HCT116 (cell line): ENCODE measurements around the gene USP43. TPM values are rescaled to one million over a fixed set of nuclear protein-coding genes. Genes with fewer than 3 reads are reported as not detected.

Experiments
- ATAC-seq: fragments of 200-7000 bp; cut with Tn5 transposase; 2 replicates; pipeline ENCODE4 v1.9.1; 2020; ENCODE audit warnings: mild to moderate bottlenecking, moderate library complexity
- BruUV-seq: library from RNA; stranded (reverse); fragments of 400-500 nt; replicated peaks from 2 replicates; lab custom pipeline; 2021; lab: Mats Ljungman, UMichigan
- CTCF ChIA-PET: fragments of 300-600 bp; sonication (Branson Sonifier 250); formaldehyde crosslinking; loops from one replicate; lab custom pipeline; 2021; ENCODE audit warnings: antibody characterized with exemption; lab: Charles Lee
- POLR2A ChIA-PET: fragments of 300-600, 350-600 bp; sonication (Branson Sonifier 250); formaldehyde crosslinking; loops from one replicate; lab custom pipeline; 2021; ENCODE audit warnings: antibody characterized with exemption; lab: Charles Lee
- RAD21 ChIA-PET, 2 experiments: fragments of 300-600 bp; sonication (Branson Sonifier 250); formaldehyde crosslinking; loops; one replicate each; lab custom pipeline; 2023; ENCODE audit warnings: low total read pairs in 2 of 2; ENCODE audit not compliant: uncharacterized antibody in 2 of 2, unreplicated experiment in 2 of 2, low non-redundant PET in 1 of 2; lab: Charles Lee
- DNase-seq: peaks from one replicate; pipeline ENCODE4 v3.0.0-alpha.2; 2010; ENCODE audit warnings: low read depth, low spot score
- H2AFZ ChIP-seq: fragments of 200-600 bp; shearing (Covaris generic), sonication (generic); 2 replicates; pipeline ENCODE4 v1.6.1; 2017; ENCODE audit warnings: low read depth, mixed run types, mixed read lengths, antibody characterized with exemption, low read length; ENCODE audit not compliant: poor library complexity, severe bottlenecking
- H3K27ac ChIP-seq: 2 replicates; pipeline ENCODE4 v1.5.1; 2012; ENCODE audit warnings: low read depth, low read length
- H3K27me3 ChIP-seq: fragments of 200-600 bp; sonication (generic); 2 replicates; pipeline ENCODE4 v1.6.1; 2016; ENCODE audit warnings: mixed run types, low read length, mixed read lengths; ENCODE audit not compliant: insufficient read depth
- H3K36me3 ChIP-seq, 2 experiments: fragments of 200-500 bp in 1 of 2; fragments of 200-600 bp in 1 of 2; sonication (Bioruptor generic) in 1 of 2; sonication (generic) in 1 of 2; 2 replicates each; pipeline versions ENCODE4 v1.5.1 to v1.6.1; 2014 to 2016; ENCODE audit warnings: low read length in 2 of 2, inconsistent platforms in 1 of 2, mixed read lengths in 1 of 2, mixed run types in 1 of 2; ENCODE audit not compliant: insufficient read depth in 2 of 2, control insufficient read depth in 1 of 2
- H3K4me1 ChIP-seq, 2 experiments: fragments of 200-600 bp in 1 of 2; sonication (generic) in 1 of 2; 2 replicates each; pipeline versions ENCODE4 v1.5.1 to v1.6.1; 2012 to 2017; ENCODE audit warnings: low read length in 2 of 2, inconsistent platforms in 1 of 2, mild to moderate bottlenecking in 1 of 2, mixed read lengths in 1 of 2, mixed run types in 1 of 2, moderate library complexity in 1 of 2; ENCODE audit not compliant: insufficient read depth in 2 of 2, control insufficient read depth in 1 of 2
- H3K4me2 ChIP-seq: fragments of 200-600 bp; sonication (generic); 2 replicates; pipeline ENCODE4 v1.6.1; 2017; ENCODE audit warnings: mixed run types, low read length, mixed read lengths
- H3K4me3 ChIP-seq, 2 experiments: fragments of 200-600 bp in 1 of 2; sonication (generic) in 1 of 2; replicated peaks in 1 of 2; 2 replicates each; pipeline ENCODE4 v1.5.1; 2011 to 2016; ENCODE audit warnings: low read length in 2 of 2, control low read depth in 1 of 2, low read depth in 1 of 2, mild to moderate bottlenecking in 1 of 2, mixed read lengths in 1 of 2, mixed run types in 1 of 2
- H3K79me2 ChIP-seq: fragments of 200-600 bp; sonication (generic); 2 replicates; pipeline ENCODE4 v1.6.1; 2017; ENCODE audit warnings: mild to moderate bottlenecking, mixed run types, low read length, moderate library complexity, mixed read lengths; ENCODE audit not compliant: insufficient read depth
- H3K9ac ChIP-seq: fragments of 200-600 bp; sonication (generic); 2 replicates; pipeline ENCODE4 v1.6.1; 2016; ENCODE audit warnings: low read length, mixed read lengths
- H3K9me2 ChIP-seq: fragments of 200-600 bp; sonication (generic), shearing (Covaris generic); 2 replicates; pipeline ENCODE4 v1.6.1; 2017; ENCODE audit warnings: mixed run types, mild to moderate bottlenecking, moderate library complexity; ENCODE audit not compliant: insufficient read depth
- H3K9me3 ChIP-seq, 2 experiments: fragments of 200-500 bp in 1 of 2; fragments of 200-600 bp in 1 of 2; sonication (Bioruptor generic) in 1 of 2; sonication (generic) in 1 of 2; 2 replicates each; pipeline ENCODE4 v1.6.1; 2014 to 2017; ENCODE audit warnings: low read length in 2 of 2, mixed read lengths in 2 of 2, inconsistent platforms in 1 of 2, low read depth in 1 of 2, mild to moderate bottlenecking in 1 of 2, mixed run types in 1 of 2, moderate library complexity in 1 of 2; ENCODE audit not compliant: control insufficient read depth in 1 of 2, insufficient read depth in 1 of 2
- H4K20me1 ChIP-seq: fragments of 200-600 bp; sonication (generic), shearing (Covaris generic); 2 replicates; pipeline ENCODE4 v1.6.1; 2017; ENCODE audit warnings: mixed run types, mild to moderate bottlenecking, moderate library complexity; ENCODE audit not compliant: insufficient read depth
- ATF3 ChIP-seq: IDR thresholded peaks from 2 replicates; pipeline ENCODE4 v1.6.1; 2012
- CEBPB ChIP-seq: IDR thresholded peaks from 2 replicates; pipeline ENCODE4 v1.6.1; 2012; ENCODE audit warnings: low read depth
- EZH2 ChIP-seq: fragments of 200-600 bp; sonication (generic); IDR thresholded peaks from 2 replicates; pipeline ENCODE4 v1.6.1; 2017; ENCODE audit warnings: antibody characterized with exemption, mixed run types
- EZH2phosphoT487 ChIP-seq: fragments of 200-600 bp; IDR thresholded peaks from 2 replicates; pipeline ENCODE4 v1.6.1; 2018; ENCODE audit warnings: antibody characterized with exemption, borderline replicate concordance
- POLR2AphosphoS5 ChIP-seq: IDR thresholded peaks from 2 replicates; pipeline ENCODE4 v1.6.1; 2011; ENCODE audit warnings: mild to moderate bottlenecking, low read depth, low read length, moderate library complexity
- SIN3A ChIP-seq: IDR thresholded peaks from 2 replicates; pipeline ENCODE4 v1.6.1; 2012; ENCODE audit warnings: low read depth
- intact Hi-C: fragments of 100-400 bp; cut with micrococcal nuclease; formaldehyde crosslinking; loops from 2 replicates; pipeline ENCODE4 v1.10.0; 2022
- total RNA-seq: library from RNA; stranded (reverse); gene quantifications from one replicate; pipeline ENCODE4 v1.2.1, GENCODE V29; 2021; ENCODE audit not compliant: unreplicated experiment
- TF ChIP-seq, protein P1 (sequence below), 3 experiments: fragments of 200-600 bp in 1 of 3; sonication (generic) in 1 of 3; IDR thresholded peaks in 2 of 3; conservative IDR thresholded peaks in 1 of 3; 2 replicates each; pipeline ENCODE4 v1.5.1; 2012 to 2017; ENCODE audit warnings: low read depth in 2 of 3, low read length in 2 of 3, antibody characterized with exemption in 1 of 3, borderline replicate concordance in 1 of 3, control low read depth in 1 of 3, mild to moderate bottlenecking in 1 of 3, mixed read lengths in 1 of 3, mixed run types in 1 of 3, moderate library complexity in 1 of 3; ENCODE audit not compliant: insufficient read depth in 1 of 3
- TF ChIP-seq, protein P2 (sequence below): IDR thresholded peaks from 2 replicates; pipeline ENCODE4 v1.6.1; 2012; ENCODE audit warnings: low read depth

Gene USP43
- total RNA-seq, 1 experiment from 2014 or later = 8.0 TPM

DNA sequence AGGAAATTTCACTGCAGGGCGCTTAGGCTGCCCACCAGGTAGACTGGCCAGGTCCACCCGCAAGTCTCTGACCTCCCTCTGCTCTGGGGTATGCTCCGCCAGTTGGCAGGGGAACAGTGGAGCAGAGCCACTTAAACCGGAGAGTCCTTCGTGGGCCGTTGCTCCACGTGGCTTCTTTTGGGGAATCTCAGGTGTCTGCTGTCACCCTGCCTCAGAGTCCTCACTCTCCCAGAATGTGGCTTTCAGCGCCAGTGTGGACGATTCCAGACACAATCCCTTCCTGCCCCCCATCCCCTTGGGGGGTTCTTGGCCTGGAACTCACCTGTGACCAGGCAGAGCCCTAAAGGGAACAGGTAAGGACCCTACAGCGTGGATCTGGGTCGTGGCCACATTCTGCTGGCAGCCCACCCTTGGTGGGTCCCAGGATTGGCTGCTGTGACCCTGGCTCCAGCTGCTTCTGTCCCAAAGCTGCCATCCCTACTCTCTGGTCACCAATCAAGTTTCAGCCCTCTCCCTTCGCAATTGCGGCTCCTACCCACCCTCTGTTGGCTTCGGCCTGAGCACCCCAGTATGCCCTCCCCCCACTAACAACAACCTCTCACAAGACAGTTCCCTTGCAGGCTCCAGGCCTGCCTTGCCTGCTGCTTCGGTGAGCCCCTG, 123.8 kb downstream of the USP43 start:
- Histone ChIP-seq H3K79me2 (no peaks in the 10 kb centered on the region), H3K36me3 (no peaks in the 10 kb centered on the region), H2AFZ (no peak overlapping the region), H4K20me1 (no peaks in the 10 kb centered on the region), H3K27me3 (peaks cover 6% of the 10 kb centered on the region; the same call in 1 of the 2 replicates), H3K4me2 (no peak overlapping the region), H3K4me3 (no peak overlapping the region), H3K4me1 (peaks cover 0 to 3% of the 10 kb centered on the region in 2 experiments; a peak in 1 of 4 replicates), H3K9me3 (no peaks in the 10 kb centered on the region), H3K27ac (no peak overlapping the region), H3K9me2 (no peaks in the 10 kb centered on the region), H3K9ac (no peak overlapping the region)
- BruUV-seq = no TSS peak
- CTCF ChIA-PET = interaction anchor here (0.6 to 1.3 kb wide), 17 partner anchors 10 to 192 kb away, joined by 3 to 30 read pairs (median 5); partner anchors contain the start of genes CFAP52, DHRS7C and STX8
- POLR2A ChIA-PET = interaction anchor here (0.9 kb wide), 1 partner anchor 19 kb away, joined by 3 read pairs; no protein-coding TSS in a partner anchor
- no peak for TF ChIP-seq SIN3A
- ATAC-seq (0 out of 2 replicates have a peak, but pooled peaks have one; percentile 24), DNase-seq (no peak)
- RAD21 ChIA-PET = interaction anchor here in 1 of 2 experiments (1.6 kb wide), 1 partner anchor 140 kb away, joined by 3 read pairs; no protein-coding TSS in a partner anchor
- intact Hi-C loops = loop anchor here (2.0 kb wide), 1 partner anchor 192 kb away; the partner anchor contains the start of gene CFAP52

- Histone ChIP-seq H3K9me3 (no peaks in the 10 kb centered on the region), H3K4me2 (no peak overlapping the region), H2AFZ (no peak overlapping the region), H3K79me2 (no peaks in the 10 kb centered on the region), H3K36me3 (no peaks in the 10 kb centered on the region), H4K20me1 (no peaks in the 10 kb centered on the region), H3K27ac (no peak overlapping the region), H3K4me3 (no peak overlapping the region), H3K27me3 (no peaks in the 10 kb centered on the region), H3K9ac (no peak overlapping the region), H3K9me2 (no peaks in the 10 kb centered on the region), H3K4me1 (peaks cover 0 to 3% of the 10 kb centered on the region in 2 experiments; a peak in 1 of 4 replicates)
- no peak for ATAC-seq
- TF ChIP-seq EZH2 = no peak
- no peak for TF ChIP-seq EZH2phosphoT487
- TF ChIP-seq, protein P1, sequence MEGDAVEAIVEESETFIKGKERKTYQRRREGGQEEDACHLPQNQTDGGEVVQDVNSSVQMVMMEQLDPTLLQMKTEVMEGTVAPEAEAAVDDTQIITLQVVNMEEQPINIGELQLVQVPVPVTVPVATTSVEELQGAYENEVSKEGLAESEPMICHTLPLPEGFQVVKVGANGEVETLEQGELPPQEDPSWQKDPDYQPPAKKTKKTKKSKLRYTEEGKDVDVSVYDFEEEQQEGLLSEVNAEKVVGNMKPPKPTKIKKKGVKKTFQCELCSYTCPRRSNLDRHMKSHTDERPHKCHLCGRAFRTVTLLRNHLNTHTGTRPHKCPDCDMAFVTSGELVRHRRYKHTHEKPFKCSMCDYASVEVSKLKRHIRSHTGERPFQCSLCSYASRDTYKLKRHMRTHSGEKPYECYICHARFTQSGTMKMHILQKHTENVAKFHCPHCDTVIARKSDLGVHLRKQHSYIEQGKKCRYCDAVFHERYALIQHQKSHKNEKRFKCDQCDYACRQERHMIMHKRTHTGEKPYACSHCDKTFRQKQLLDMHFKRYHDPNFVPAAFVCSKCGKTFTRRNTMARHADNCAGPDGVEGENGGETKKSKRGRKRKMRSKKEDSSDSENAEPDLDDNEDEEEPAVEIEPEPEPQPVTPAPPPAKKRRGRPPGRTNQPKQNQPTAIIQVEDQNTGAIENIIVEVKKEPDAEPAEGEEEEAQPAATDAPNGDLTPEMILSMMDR (IDR thresholded peaks at IDR 0.05 in 2 of 3, conservative IDR thresholded peaks at IDR 0.05 in 1 of 3; ENCODE audit: borderline replicate concordance in 1 of 3, insufficient read depth in 1 of 3, low read depth in 2 of 3, low read length in 2 of 3) = no peak
- no peak for TF ChIP-seq ATF3
- no peak for TF ChIP-seq CEBPB
- TF ChIP-seq, protein P2, sequence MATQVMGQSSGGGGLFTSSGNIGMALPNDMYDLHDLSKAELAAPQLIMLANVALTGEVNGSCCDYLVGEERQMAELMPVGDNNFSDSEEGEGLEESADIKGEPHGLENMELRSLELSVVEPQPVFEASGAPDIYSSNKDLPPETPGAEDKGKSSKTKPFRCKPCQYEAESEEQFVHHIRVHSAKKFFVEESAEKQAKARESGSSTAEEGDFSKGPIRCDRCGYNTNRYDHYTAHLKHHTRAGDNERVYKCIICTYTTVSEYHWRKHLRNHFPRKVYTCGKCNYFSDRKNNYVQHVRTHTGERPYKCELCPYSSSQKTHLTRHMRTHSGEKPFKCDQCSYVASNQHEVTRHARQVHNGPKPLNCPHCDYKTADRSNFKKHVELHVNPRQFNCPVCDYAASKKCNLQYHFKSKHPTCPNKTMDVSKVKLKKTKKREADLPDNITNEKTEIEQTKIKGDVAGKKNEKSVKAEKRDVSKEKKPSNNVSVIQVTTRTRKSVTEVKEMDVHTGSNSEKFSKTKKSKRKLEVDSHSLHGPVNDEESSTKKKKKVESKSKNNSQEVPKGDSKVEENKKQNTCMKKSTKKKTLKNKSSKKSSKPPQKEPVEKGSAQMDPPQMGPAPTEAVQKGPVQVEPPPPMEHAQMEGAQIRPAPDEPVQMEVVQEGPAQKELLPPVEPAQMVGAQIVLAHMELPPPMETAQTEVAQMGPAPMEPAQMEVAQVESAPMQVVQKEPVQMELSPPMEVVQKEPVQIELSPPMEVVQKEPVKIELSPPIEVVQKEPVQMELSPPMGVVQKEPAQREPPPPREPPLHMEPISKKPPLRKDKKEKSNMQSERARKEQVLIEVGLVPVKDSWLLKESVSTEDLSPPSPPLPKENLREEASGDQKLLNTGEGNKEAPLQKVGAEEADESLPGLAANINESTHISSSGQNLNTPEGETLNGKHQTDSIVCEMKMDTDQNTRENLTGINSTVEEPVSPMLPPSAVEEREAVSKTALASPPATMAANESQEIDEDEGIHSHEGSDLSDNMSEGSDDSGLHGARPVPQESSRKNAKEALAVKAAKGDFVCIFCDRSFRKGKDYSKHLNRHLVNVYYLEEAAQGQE = no peak
- no peak for TF ChIP-seq SIN3A
- no peak for TF ChIP-seq POLR2AphosphoS5
- ChIA-PET CTCF (no interaction called here), RAD21 (no interaction called here), POLR2A (no interaction called here)
- BruUV-seq = no TSS peak
- DNase-seq = no peak
- intact Hi-C loops = no loop called here
These were observed 126.1 kb downstream of the USP43 start for GRCh38 chr17:9771465-9771864.
